NCI-H2196 treated with DMSO at 0.1 percent for 48 hours (cell line): ENCODE measurements around the gene CLHC1.
"Not testable (repeated sequence)": the region's sequence is repeated elsewhere in the genome, so short reads cannot be mapped to it uniquely, and the experiment has no call there.

Experiments
- DNase-seq: peaks from one replicate; lab custom pipeline; 2025; ENCODE audit not compliant: unreplicated experiment; lab: John Stamatoyannopoulos, UW

The CLHC1 gene

GRCh38 chr2:55137024-55137958, 94.8 kb downstream of the CLHC1 start:
- DNase-seq = no peak

- DNase-seq = no peak
Observed at GRCh38 chr2:55136138-55136541, 96.0 kb downstream of the CLHC1 start.

- no peak for DNase-seq
Observed at GRCh38 chr2:55135491-55135890, 96.6 kb downstream of the CLHC1 start.

- no peak for DNase-seq
Observed at GRCh38 chr2:55134316-55134706, 97.8 kb downstream of the CLHC1 start.

- DNase-seq = no peak
Observed at GRCh38 chr2:55133467-55134315, 98.4 kb downstream of the CLHC1 start.

- no peak for DNase-seq
Observed at GRCh38 chr2:55130849-55131248, 101.2 kb downstream of the CLHC1 start.

GRCh38 chr2:55126643-55127042, 105.5 kb downstream of the CLHC1 start:
- DNase-seq = not testable (repeated sequence)
